Activated CD4-positive, alpha-beta T cell treated with anti-CD3 and anti-CD28 coated beads, Interleukin-2, Interleukin-6, amounts not matched to agents 100 ng/mL and 50 ng/mL, durations not matched to agents 16 hours and 8 hours (primary cell): ENCODE measurements around the gene ZIM2.
"Not testable (repeated sequence)": the region's sequence is repeated elsewhere in the genome, so short reads cannot be mapped to it uniquely, and the experiment has no call there.

ENCODE experiments used
- DNase-seq: peaks from one replicate; pipeline ENCODE4 v3.0.0-alpha.2; 2020

The ZIM2 gene

DNA sequence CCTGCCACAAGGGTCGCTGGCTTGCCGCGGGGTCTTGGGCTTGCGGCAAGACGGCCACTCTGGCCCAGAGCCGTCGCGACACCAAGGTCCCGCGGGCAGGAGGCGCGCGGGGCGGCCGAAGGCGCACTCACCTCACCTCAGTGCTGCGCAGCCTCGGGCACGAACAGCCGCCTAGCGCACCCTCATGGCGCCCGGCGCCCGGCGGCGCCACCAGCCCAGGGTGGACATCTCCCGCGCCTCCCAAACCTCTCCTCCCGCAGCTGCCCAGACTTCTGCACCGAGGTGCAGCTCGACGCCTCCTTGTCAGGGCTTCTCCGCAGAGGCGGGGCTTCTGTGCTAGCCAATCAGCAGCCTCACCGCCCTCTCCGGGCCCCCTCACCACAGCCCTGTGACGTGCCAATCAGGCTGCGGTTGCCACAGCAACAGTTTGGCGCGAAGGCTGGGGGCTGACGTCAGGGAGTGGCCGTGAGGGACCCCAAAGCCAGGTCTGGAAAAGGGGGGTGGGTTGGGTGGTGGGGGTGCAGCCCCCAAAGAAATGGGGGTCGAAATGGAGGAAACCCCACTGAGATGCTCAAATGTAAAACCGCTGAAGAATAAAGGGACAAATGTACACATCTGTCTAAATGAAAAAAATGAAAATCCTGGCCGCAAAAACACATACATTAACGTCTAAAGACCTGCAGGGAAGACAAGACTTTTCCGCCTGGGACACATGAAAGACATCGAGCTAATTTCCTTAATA lies at the start of gene ZIM2, which contains the start of gene PEG3:
Gene ZIM2 (minus strand): TSS at position 276 of the 742 bp plus-strand sequence. CDS start 16,449 bp downstream, outside the sequence.
Gene PEG3 (minus strand): TSS at position 276 of the 742 bp plus-strand sequence. CDS start 16,071 bp downstream, outside the sequence.
- DNase-seq: no peak

DNA sequence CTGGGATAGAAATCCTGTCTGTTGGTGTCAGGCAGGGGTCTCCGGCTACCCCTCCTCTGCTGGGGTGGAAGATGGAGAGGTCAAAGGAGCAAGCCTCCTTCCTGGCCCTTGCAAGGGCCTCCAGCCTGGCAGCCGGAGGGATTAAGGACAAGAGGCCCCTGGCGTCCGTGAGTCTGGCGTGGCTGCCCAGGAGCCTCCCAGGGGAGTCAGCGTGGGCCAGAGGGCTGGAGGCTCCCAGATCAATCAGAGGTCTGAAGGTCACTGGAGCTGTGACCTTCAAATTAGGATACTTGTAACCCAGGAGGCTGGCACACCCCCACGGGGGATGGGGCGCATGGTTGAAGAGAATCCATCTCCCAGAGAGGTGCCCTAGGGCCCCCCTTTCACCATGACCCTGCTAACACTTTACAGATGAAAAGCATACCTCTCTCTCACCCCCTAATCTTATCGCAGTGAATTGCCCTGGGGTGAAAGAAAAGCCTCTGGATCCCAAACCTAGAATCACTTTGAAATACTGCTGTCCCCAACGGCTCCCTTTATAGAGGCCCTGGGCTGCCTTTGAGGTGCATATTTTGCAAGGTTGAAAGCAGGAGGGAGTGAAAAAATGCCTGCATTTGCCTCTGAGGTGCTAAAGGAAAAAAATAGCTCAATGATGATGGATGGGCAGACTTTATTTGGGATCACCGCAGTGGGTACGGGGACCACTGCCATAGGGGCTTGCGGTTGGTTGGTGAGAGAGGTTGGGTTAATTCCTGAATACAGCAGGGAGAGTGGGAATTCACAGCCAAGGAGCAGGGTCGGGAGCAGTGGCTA lies 44.9 kb upstream of the ZIM2 start:
- DNase-seq: no peak

DNA sequence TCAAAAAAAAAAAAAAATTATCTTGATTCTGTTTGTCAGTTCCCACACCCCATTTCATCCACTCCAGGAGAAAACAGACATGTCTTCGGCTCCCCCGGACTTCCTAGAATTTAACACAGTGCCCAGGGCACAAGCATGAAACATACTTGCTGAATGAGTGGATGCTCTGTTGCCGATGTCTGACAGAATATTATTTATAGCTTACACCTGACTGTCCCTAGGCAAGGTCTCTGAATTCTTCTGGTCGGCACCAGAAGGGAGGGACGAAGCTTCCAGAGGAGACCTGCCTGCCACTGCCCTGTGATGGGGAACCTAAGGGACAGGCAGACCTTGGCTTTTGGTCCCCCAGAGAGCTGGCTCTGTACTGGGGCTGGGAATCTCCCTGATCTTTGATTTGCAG lies 43.9 kb upstream of the ZIM2 start:
- DNase-seq: no peak

DNA sequence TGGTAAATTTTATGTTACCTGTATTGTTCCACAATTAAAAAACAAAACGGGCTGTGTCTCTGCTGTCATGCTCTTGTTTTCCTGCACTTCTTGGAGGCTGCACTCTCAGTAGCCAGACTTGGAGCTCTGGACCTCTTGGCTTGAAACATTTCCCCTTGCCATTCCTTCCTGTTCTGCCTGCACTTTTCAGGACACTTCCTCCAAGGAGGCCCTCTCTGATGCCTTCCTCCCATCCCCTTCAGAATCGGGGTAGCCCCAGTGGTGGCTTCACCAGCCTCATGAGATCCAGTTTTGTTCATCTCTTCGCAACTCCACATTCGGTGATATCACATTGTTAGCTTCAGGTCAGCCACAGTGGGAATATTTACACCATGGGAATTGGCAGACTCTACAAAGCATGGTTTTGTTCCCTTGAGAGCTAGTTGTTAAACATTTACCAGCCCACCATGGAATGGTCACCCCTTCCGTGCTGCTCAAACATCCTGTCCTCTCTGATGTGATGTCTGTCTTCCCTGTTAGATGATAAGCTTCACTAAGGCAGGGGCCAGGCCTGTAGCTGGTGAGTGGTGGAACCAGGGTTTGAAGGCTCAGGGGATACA lies 40.2 kb upstream of the ZIM2 start:
- DNase-seq: no peak

DNA sequence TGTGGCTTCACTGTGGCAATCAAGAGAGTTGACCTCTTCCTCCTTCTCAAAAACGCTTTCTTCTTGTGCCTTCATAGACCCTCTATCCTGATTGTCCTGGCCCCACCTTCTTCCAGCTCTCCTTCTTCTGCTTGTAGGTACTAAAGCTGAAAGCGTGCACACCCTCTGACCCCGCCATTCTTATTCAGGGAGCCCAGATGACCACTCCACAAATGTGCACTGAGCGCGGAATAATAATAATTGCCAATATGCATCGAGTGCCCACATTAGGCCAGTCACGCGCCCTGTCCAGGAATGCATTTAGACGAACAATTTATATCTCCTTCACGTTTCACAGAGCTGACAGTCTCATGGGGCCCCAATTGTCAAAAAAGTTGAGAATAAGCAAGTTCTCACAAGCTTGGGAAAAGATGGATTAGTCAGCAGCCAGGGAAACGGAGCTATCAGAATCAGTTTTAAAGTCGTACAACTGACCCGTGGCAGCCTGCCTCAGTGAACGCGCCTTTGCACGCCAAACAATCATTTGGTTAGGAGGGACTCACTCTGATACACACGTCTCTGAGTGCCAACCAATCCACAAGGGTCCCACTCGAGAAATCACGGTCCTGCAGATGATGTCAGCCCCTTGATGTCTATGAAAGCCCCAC lies 36.7 kb upstream of the ZIM2 start:
- DNase-seq: no peak

DNA sequence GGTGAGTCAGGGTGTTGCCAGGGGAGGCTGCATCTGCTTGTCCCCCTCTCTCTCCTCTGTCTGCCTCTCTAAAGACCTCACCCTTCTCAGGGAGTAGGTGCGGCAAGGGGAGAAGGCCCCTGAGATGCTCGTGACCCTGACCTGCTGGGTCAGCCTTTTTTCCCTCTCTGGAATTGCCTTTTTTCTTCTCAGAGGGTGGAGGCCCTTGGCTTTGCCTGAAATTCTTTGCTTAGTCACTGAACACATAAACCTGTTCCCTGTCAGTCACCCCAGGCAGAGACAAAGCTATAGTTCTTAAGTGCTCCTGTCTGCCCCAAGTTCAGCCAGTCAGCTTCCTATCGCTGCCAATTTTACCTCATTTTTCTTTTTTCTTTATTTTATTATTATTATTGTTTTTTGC lies 35.2 kb upstream of the ZIM2 start:
- DNase-seq: no peak

DNA sequence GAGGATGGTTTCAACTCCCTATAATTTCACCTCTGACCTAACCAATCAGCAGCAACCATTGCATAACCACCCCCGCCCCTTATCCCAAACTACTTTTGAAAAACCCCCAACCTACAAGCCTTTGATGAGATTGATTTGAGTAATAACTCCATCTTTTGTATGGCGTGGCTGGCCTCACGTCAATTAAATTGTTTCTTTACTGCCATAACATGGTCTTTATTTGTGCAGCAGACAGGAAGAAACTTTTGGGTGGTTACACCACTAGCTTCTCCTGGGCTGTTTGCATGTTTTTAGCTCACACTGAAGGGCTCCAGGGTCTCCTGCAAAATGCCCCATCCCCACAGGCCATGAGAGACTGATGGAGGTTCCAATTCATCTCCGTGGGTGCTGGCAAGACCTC lies 34.0 kb upstream of the ZIM2 start:
- no peak for DNase-seq

DNA sequence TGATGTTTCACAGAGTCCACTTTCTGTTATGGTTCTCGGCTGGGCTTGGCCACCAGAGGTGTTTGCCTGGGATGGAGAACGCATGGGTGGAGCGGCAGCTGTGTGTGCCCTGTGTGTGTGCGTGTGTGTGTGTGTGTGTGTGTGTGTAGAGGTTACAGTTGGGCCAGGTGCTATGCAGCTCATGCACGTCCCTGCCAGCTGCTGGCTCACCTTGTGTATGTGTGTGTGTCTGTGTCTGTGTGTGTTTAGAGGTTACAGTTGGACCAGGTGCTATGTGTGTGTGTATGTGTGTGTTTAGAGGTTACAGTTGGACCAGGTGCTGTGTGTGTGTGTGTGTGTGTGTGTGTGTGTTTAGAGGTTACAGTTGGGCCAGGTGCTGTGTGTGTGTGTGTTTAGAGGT lies 33.0 kb upstream of the ZIM2 start:
- DNase-seq: no peak

DNA sequence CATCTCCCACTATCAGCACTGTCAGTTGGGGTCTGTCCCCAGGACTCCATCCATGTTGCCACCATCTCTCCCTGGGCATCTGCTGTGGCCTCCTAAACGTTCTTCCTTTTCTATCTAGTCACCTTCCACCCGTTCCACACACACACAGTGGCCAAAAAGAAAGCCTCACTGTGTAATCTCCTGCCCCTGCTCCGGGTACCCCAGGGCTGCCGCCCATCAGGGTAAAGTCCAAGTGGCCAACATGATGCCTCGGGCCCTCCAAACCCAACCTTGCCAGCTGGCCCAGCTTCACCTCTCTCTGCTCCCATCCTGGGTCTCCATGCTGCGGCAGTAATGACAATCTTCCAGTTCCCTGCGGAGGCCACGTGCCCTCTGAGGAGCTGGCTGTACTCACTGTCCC lies 29.4 kb upstream of the ZIM2 start:
- DNase-seq: no peak

DNA sequence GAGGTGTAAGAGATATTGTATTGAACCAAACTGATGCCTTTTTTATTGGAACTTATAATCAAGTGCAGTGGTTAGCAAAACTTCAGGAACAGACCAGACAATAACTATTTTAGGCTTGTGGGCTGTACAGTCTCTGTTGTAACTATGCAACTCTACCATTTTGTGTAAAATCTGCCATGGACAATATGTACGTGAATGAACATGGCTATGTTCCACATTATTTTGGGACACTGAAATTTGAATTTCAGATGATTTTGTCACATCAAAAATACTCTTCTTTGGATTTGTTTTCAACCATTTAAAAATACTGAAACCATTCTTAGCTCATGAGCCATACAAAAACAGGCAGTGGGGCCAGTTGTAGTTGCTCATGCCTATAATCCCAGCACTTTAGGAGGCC lies 27.9 kb upstream of the ZIM2 start:
- no peak for DNase-seq

DNA sequence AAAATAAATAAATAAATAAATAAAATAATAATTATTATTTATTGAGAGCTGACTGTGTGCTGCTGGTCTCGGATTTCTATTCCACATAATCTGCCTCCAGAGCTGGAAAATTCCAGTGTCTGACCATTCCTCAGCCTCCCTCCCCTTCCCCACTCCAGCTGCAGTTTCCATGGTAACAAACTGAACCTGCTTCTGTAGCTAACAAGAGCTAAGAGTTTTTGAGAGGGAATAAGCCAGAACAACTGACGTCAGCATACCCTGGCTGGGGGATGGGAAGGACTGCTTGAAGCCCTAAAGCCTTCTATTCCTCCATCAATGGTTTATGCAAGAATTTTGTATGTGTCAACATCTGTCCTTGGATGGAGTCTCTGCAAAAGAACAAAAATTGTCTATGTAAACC lies 26.0 kb upstream of the ZIM2 start:
- DNase-seq: no peak

DNA sequence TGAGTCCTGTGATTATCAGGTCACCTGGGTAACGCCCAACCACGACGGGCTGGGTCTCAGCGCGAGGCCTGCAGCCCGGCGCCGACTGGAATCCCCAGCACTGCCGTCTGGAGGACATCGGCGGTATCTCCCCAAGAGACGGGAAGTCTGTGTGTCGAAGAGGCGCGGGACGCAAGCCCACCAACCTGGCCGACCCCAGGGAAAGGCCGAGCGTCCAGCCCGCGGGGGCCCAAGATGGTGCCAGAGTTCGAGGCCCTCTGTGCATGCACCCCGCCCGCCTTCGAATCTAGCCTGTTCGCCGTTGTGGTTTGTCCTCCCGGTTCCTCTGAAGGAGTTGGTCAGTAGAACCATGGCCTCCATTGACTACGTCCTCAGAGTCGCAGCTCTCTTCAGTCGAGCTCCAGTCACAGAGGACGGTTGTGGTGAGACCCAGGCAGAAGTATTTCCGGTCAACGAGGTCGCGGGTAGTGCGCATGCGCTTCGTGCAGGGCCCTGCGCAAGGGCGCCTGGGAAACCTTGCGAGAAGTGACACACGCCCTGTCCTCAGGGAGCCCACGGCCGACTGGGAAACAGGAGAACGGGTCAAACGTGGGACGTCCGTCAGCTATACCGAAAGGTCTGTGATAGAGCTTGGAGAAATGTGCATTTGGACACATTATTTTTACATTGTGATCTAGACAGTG lies 24.1 kb upstream of the ZIM2 start:
- DNase-seq: no peak

DNA sequence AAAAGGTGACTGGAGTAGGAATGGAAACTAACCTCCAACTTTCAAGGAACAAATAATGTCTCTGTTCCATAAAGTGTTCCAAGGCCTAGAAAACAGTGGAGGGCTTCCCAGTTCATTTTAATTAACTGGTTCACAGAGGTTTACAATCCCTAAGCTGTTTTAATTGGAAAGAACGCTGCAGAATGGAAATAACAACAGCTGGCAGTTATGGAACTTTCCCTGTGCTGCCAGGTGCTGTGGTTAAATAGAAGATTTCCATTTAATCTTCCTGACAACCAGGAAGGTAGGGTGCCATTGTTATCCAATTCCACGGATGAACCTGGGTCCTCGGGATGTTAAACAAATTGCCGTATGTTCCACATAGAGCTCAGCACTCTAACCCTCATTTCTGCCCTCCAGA lies 22.2 kb upstream of the ZIM2 start:
- no peak for DNase-seq

DNA sequence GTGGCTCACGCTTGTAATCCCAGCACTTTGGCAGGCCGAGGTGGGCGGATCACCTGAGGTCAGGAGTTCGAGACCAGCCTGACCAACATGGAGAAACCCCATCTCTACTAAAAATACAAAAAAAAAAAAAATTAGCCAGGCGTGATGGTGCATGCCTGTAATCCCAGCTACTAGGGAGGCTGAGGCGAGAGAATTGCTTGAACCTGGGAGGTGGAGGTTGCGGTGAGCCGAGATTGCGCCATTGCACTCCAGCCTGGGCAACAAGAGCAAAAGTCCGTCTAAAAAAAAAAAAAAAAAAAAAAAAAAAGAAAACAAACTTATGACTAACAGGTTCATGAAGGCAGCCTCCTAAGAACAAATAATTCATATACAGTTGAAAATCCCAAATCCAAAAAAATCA lies 19.9 kb upstream of the ZIM2 start:
- not testable (repeated sequence) for DNase-seq

DNA sequence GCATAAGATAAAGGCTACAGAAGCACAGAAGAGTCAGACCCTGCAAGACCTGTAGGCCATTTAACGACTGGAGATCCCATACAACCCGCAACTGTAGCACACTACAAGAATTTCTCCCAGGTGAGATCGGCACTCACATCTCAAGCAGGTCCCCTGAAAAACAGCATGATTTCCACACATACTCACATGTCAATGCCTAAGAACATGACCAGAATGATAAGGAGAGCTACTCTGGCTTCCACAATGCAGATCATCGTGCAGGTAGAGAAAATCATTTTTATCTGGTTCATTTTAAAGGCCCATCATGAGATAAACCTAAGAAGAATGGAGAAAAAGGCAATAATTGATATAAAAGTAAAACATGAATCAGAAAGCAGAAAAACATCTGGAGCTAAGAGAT lies 17.5 kb upstream of the ZIM2 start:
- no peak for DNase-seq

DNA sequence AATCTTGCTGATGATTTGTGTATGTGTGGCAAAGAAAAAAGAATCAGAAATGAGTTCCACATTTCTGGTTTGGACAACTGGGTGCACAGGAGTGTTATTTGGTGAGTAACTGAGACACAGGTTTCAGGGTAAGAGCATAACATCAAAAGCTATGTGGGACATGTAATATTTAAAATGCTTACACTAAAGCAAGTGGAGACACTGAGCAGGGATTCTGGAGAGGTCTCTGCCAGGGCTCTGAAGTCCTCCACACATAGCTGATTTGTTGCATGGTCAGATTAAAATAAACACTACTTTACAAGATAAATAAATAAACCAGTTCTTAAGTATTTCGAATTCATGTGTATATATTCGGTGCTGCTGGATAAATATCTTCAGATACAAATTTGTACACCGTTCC lies 16.3 kb upstream of the ZIM2 start:
- DNase-seq: no peak

DNA sequence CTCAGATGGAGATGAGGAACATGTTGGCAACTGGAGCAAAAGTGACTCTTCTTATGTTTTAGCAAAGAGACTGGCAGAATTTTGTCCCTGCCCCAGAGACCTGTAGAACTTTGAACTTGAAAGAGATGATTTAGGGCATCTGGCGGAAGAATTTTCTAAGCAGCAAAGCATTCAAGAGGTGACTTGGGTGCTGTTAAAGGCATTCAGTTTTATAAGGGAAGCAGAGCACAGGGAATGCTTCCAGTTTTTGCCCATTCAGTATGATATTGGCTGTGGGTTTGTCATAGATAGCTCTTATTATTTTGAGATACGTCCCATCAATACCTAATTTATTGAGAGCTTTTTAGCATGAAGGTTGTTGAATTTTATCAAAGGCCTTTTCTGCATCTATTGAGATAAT lies 11.8 kb upstream of the ZIM2 start:
- not testable (repeated sequence) for DNase-seq

DNA sequence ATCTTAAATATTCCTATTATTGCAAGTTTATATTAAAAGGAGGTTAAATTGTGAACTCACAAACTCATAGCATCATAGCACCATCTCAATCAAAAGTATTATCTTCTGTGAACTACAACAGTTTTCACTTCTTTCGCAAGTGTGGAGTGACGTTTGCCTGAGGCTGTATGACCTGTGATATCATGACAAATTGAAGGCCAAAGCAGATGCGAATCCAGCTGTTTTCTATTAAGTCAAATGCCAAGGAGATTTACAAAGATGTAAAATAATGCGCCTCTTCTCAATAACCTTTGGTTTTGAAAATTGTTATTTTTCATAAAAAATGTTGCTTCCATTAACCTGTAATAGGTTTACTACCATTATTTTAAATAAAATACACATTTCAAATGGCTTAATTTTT lies 7.6 kb upstream of the ZIM2 start:
- no peak for DNase-seq

DNA sequence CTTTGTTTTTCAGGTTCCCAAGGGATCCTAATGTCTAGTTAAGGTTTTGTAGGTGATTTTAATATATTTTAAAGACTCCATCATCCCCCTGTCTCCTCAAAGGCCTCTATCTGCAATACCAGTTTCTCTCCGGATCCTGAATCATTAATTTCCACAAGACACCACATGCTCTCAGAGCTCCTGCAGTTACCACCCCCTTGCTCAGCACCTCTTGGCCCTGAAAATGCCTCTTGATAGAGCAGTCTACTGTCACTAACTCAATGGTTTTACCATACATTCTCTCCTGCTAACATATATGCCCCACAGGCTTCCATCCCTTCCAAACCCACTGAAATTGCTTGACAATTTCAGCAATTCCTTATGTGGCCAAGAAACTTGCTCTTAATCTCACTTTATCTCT lies 1.9 kb upstream of the ZIM2 start:
- no peak for DNase-seq

DNA sequence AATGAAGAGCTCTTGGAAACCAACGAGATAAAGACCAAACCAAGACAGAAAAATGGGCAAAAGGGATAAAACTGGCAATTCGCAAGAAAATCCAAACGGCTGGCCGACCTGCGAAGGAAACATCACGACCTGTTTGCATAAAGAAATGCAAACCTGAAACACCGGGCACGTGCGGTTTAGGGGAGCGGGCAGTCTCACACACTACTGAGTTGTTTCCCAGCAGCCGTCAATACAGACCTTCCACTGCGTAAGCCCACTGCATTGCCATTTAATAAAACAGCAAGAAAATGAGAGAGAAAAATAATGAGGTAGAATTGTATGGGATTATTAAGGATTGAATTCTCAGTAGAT lies 642 bp upstream of the ZIM2 start:
- DNase-seq: no peak

DNA sequence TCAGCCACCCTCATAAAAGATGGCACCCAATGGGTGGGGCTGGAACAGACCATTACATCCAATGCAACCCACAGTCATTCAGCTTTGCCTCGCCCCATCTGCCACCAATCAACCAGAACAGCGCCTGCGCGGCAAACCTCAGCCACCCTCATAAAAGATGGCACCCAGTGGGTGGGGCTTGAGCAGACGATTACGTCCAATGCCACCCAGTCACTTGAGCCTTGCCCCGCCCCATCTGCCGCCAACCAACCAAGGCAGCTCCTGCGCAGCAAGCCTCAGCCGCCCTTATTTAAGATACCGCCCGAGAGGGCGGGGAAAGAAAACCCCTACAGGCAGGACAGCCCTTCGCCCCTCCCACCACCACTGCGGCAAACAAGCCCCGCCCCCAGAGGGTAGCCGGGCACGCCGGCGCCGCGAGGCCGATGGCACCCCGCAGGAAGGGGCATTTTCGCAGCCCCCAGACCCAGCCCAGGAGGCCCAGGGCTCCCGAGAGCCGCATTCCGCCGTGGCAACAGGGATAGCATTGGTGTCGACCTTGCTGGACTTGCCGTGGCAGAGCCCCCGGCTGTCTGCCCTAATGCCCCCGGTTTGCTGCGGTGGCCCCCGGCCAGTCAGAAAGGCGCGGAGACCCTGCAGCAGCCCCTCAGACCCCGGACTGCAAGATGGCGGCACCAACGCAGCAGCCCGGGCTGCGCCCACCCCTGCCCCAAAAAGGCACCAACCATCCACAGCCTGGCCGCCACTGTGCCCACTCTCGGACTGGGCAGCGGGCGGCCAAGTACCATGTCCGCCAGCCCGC lies 675 bp downstream of the ZIM2 start:
- DNase-seq: peak; percentile 13
